ENCODE measurements around the gene LEKR1.

The LEKR1 gene

DNA sequence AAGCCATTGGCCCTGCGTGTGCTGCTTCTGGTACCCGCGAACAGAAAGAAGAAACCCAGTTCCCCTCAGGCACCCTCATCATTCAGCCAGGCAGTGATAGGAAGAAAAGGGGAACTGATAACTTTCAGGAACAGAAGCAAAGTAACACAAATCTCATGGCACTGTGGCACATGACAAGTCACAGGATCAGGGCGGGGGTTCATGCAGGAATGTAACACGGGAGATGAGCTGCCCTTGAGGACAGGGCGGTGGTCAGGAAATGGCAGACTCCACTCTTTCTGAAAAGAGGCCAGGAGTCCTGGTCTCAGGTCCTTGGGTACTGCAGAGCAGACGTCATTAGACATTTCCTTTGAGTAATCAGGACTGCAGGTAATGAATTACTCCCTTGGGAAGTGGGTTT lies 238.2 kb downstream of the LEKR1 start:
- no peak for DNase-seq

DNA sequence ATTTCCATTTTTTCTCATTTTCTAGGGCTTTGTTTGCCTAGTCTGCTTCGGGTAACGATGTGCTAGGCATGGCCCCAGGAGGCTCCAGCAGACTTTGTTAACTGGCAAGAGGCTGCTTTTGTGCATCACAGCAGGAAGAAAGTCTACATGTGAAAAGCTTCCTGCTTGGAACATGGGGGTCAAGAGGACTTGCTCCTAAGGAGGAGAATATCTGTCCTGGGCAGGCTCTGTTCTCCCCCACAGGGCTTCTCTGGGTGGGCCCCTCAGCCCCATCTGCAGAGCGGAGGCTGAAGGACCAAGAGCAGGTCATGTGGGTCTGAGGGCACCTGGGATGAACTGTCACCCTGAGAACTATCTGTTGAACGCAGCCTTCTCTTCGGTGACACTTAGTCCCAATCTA lies 239.0 kb downstream of the LEKR1 start:
- no peak for DNase-seq

DNA sequence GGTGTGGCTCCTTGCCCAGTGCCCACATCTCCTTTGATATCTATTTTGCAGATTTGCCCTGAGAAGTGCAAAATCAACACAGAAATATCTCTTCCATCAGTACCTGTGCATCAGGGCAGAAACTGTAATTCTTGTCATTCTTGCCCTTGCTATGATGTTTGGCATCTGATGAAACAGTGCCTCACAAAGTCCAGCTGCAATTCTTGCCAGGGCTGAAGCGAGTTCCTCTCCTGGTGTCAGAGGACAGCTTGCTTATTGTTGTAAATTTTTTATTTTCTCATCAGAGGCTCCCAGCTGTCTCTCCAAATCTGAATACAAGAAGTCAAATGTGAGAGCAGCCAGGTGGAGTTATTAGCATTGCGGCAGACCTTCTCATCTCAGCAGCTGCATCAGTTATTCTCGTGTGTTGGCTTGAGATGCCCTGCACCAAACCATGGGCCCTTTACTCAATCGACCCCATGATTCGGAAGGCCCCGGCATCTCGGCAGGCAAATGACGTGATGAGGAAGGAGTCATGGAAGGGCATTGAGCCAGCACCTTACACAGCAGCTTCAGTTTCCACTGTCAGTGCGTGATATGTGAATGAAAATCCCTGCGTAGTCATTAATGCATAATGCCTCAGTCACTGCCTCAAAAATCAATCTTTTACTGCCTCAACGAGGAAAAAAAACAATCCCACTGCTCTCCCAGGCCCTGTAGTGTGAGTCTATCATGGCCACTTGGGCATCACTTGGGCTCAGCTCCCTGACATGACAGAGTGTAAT lies 240.4 kb downstream of the LEKR1 start:
- DNase-seq = no peak

DNA sequence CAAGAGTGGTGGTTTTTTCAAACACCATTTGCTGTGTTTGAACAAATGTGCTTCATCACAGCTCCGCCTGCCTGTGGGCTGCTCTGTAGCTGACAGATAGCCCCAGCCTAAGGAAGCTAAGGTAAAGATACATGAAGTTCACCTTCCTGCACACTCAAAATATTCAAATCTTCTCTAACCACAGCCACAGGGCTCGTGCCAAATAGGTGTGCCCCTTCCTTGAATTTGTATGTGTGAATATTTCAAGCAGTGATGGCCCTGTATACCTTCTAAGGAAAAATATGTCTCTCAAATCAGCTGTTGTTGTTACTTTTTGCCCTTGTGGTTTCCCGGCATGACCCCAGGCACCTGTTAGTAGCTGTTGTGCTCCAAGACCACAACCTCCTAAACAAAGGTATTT lies 241.0 kb downstream of the LEKR1 start:
- DNase-seq = no peak

DNA sequence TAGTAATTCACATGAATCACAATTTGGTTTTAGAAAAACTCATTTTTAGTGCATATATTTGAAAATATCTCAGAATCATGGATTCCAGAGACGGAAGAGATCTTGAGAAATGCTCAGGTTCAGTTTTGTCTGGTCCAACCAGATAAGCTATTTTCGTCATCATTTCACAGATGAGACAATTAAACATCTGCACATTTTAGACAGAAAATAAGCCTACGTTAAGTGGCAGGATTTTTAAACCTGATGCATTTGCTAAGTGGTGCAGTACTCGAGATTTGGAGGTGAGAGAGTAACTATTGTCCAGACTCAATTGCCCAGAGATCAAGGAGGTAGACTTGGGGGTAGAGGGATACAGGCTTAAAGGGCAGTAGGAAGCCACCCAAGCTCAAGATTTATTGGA lies 243.3 kb downstream of the LEKR1 start:
- DNase-seq = no peak

DNA sequence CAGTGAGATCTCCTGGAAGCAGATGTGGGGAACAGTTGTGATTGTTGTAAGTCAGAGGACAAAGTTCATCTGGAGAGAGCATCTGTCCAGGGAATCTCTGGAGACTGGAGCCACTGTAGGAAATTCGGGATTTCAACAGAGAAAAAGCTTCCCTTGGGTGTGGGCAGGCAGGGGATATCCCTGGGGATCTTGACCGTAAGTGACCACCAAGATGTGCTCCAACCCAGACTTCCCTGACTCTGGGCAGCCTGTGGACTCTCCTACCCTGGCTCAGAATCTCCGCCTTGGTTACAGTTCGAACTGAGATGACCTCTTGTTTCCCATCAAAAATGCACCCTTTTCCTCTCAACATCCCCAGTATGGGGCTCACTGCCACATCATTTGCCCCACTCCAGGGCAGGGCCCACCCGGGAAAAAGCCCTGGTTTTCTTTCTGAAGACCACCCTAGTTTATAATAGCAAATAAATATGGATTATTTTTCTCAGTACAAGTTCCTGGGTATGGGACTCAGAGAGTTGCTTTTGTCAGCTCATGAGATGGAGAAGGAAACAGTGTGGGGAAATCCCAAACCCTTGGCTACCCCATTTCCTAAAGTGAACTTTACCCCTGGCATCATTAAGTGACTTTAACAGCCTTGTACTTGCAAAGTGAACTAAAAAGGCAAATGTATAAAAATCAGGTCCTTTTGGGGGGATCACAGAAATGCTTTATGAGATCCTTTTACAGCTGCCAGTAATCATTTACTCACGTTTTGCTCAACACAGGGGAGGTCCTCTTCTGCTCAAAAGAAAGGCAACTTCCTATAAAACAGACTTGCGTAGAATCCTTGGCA lies 243.9 kb downstream of the LEKR1 start:
- no peak for DNase-seq

DNA sequence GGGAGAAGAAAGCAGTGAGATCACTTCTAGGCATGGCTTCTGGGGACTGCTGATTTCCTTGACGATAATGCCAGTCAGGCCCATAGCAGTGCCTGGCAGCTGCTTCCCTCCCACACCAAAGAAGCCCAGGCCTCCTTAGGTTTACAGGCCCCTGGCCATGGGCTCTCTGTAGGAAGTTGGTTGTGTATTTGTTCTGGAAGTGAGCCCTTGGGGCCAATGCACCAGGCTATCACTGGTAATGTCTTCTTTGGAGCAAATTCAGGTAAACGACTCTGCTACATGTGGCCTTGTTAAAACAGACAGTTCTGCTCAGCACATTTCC lies 244.5 kb downstream of the LEKR1 start:
- no peak for DNase-seq

DNA sequence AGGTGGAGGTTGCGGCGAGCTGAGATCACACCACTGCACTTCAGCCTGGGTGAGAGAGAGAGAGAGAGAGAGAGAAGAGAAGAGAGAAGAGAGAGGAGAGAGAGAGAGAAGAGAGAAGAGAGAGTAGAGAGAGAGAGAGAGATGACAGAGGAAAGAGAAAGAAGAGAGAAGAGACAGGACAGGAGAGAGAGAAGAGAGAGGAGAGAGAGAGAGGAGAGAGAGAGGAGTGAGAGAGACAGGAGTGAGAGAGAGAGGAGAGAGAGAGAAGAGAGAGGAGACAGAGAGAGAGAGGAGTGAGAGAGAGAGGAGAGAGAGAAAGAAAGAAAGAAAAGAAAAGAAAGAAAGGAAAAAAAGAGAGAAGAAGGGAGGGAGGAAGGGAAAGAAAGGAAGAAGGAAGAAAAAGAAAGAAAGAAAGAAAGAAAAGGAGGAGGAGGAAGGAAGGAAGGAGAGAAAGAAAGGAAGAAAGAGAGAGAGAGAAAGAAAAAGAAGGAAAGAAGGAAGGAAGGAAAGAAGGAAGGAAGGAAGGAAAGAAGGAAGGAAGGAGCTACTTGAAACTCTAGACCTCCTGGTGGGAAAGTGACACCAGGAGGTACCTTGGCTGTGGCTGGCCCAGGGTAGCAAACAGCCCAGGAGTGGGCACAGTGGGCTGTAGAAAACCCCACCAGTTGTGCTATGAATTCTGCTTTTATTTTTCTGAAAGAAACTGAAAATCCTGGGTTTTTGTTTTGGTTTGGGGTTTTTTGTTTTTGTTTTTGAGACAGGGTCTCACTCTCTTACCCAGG lies 245.8 kb downstream of the LEKR1 start:
- DNase-seq = no peak

DNA sequence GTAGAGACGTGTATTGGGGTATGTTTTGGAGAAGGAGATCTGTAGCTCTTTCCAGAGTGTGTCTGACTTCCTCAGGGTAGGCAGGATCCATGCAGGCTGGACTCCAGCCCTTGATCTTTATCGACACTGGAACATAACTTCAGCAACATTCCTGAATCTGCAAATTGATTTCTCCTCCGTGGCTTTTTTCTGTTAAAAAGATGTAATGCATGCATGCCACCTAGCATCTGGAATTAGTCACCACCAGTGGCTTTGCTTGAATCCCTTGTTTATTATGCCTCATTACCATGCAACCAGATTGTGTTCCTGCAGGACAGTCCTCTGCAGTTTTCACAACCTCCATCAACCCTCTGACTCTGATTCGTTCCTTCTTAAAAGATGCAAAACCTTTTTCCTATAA lies 247.7 kb downstream of the LEKR1 start:
- DNase-seq = no peak

DNA sequence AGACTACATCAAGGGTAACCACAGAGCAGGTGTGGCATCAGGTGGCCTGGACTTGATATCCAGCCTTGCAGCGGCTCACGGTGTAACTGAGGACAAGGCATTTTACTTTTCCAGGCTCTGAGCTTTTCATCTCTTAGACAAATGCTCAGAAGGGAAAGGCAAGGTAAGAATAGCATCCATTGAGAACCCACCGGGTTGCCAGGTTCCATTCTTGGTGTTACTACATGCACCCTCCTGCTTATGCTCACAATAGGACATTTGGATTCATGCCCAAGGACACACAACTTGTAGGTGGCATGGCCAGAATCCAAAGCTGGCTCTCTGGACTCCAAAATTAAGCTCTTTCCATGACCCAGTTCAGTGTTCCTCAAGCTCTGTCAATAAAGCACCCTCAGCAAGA lies 248.3 kb downstream of the LEKR1 start:
- no peak for DNase-seq

DNA sequence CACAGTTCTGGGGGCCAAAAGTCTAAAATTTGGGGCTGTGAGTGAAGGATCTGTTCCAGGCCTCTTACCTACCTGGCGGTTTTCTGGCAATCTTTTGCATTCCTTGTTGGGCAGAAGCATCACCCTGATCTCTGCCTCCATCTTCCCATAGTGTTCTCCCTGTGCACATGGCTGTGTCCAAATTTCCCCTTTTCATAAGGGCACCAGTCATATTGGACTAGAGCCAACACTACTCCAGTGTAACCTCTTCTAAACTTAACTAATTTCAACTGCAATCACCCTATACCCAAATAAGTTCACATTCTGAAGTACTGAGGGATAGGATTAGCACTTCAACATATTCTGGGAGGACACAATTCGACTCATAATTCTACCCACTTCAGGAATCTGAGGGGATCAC lies 248.8 kb downstream of the LEKR1 start:
- no peak for DNase-seq

DNA sequence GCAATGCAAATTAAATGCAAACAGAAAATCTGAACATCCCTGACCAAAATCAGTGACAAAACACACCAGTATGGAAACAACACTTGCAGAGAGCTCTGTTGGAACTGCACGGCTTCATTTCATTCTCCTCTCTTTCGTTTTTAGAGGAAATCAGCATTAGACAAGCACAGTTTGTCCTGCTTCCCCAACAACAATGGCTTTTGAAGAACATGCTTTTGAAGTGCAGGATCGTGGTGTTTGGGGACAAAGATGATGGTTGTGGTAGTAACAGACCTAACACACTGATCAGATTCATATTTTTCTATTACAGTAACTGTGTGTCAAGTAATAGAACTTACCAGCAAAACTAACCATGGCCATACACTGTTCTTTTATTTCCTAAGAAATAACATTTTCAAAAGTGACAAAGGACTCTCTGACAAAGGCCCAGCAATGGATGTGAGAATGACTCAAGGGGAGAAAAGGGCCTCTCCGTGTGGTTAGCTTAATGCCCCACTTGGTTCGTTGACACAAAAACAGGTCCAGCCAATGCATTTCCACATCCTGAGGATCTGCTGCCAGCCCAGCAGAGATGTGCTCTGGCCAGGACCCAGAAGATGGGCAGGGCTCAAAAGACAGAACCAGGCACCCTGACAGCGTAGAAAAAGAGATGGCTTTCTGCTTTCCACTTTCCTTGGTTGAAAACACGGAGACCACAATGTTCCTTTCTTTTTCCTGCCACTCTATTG lies 249.7 kb downstream of the LEKR1 start:
- DNase-seq = no peak

DNA sequence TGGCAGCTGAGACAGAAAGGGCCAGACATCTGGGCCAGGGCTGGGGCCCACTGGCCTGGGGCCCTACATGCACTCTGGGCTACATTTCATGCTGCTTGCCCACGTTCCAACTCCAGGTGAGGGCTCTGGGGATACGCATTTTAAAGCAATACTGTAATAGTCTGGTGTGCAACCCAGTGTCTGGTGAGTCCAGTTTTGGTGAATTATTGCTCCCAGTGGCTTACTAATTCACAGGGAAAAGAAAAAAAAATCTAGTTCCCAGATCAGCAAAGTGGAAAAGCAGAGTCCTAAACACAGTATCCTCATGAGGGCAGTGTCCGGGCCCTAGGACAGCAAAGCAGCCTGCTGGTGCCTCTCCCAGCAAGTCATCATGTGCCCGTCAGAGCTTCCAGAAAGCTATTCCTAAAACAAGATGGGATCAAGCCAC lies 251.4 kb downstream of the LEKR1 start:
- no peak for DNase-seq

DNA sequence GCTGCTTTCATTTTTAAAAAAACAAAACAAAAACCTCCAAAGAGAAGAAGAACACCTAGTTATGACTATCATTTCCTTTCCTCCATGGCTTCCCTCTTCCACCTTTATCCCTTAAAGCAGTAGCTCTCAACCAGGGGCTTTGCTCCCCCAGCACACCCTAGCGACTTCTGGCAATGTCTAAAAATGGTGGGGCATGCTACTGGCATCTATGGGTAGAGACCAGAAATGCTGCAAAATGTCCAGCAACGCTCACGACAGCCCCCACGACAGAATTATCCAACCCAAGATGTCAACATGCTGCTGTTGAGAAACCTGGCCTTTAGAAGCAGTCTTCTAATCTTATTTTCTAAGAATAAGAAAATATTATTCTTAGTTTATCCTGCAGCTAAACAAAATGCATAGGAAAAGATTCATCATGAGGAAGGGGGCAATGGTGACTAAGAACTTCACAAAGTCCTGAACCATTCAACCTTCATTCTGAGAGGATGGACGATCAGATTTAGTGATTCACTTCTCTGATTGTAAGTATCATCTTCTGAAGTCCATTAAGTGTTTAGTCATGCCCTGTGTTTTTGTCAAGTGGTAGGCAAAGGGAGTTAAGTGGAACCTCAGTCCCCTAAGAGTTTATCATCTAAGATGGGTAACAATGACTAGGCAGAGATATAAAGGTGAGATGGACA lies 252.1 kb downstream of the LEKR1 start:
- DNase-seq = no peak

DNA sequence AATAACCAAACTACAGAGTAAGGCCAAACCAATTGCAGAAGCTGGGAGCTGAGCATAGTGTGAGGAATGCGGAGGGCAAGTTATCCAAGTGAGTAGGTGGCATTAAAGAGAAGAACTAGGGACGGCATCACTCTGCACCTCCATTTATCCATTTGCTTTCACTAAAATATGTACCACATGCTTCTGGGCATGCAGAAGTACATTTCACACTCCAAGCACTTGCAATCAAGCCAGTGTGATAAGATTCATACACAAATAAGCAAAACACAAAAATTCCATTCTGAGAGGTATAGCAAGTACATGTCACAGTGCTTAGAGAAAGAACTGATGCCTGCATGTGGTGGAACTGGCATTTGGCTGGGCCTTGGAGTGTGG lies 252.6 kb downstream of the LEKR1 start:
- no peak for DNase-seq

DNA sequence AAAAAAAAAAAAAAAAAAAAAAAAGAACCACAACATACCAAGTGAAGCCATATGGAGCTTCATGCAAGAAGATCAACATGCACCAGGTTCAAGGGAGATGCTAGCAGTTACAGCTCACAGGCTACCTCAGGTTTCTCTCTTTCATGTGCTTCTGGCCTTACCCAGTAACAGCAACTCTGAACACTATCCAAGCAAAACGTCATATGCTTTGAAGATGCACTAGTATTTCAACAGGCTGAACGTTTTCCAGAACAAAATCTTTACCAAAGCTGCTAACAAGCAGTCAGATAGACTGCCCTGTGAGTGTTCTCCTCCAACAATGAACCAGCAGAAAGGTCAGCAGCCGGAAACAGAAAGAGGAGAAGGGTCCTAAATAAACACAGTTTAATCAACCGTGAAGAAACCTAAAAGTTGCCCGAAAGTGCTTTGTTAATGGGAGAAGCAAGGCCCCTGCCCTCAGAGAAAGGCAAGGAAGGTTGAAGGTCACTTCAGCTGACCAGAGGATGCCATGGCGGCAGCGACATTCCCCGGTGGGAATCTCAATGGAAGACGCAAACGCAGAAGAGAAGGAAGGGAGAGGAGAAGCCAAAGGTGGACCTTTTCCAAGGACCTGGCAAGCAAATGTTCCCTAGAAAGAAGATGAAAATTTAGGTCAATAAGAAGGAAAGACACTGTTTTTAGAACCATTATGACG lies 253.7 kb downstream of the LEKR1 start:
- DNase-seq = no peak

DNA sequence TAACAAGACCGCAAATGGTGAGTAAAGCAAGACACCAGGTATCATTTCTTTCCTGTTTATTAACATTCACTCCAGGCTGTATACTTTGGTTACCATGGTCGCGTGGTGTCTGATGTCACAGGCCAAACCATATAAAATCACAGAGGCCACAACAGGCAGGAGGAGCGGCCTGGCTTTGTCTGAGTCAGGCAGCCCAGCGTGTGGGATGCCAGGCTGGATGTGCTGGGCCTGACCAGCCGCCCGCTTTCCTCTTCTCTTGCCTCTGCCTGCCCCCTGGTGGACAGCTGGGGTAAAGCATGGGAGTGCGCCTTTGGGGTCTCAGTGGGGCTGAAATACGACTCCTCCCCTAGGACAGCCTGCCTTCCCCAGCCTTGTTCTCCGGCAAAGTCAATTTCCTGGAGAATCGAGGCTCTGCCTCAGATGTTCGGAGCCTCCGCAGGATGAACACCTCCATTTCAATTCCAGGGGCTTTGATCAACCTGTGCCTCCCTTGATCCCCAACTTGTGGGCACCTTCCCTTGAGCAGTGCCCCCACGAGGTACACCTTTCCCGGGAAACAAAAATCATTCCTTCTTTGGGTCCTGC lies 255.6 kb downstream of the LEKR1 start:
- DNase-seq = peak; percentile 99

DNA sequence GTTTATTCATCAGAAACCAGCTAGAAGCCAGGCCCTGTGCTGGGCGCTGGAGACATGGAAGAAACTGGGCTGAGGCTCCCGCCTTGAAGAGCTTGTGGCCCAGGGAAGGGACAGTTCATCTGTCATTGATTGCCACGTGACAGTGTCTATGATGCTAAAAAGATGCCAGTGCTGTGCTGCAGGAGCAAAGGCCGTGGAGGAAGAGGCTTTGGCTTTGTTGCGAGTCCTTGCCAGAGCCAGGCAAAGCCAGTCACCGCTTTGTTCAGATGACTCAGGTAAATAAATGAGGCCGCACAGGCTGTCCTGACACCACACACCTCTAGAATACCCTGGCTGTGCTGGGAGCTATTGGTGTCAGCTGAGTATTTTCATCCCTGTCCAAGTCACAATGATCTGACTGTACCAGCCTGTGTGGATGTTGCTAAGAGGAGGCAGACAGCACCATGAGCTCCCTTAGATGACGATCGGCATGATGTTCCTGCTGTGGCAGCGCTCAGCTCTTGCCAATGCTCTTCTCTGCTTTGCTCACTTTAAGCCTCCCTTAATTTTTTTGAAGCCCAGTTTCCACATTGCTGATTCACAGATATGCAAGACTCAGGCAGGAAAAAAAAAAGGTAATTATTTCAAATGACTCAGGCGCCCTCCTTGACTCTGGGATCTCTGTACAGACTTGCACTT lies 256.3 kb downstream of the LEKR1 start:
- no peak for DNase-seq

DNA sequence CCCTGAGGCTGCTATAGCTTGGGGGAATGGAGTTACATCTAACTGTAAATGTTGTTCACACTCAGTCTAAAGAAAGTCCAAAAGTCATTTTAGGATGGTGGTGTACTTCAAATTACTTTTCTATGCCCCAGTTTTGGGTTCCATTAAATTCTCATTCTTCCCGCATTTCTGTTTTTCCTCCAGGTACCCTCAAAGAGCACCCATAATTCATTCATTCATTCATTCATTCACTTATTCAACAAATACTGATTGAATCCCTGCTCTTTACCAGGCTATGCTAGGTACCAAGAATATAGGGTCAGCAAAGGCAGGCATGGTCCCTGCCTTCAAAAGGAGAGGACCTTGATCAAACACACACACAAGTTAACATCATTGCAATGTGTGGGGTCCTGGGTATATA lies 257.7 kb downstream of the LEKR1 start:
- no peak for DNase-seq

DNA sequence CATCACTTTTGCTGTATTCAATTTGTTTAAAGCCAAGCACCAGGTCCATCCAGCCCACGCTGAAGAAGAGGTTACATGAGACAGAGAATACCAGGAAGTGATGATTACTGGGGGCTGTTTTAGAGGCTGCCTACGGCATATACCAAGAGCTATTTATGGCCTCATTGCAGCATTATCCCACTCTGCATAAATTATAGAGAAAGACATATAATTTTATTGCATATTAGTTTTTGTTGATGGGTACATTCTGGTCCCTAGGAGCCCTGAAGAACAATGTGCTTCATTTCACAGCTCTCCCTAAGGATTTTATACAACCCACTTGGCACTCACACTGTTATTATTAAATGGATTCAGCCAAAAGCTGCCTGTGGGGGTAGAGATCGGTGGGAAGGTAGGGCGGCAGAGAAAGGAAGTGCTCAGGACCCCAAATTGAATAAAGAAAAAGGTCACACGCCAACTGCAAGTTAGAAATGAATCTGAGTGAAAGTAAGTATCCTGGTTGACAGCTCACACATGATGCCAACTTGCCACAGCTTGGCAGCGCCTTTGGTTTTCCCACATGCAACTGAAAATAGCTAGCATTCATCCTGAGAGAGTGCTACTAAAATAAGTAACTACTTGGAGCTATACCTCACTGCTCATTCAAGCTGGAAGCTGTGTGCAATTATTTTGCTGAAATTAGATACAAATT lies 260.1 kb downstream of the LEKR1 start:
- DNase-seq = no peak
